ENCODE measurements around the gene WIZ. TPM values are rescaled to one million over a fixed set of nuclear protein-coding genes. Genes with fewer than 3 reads are reported as not detected.

The WIZ gene
- total and polyA plus RNA-seq, 7 donors: 7.8 to 49.6 (median 18.3) TPM

GRCh38 chr19:15404780-15405211 lies 45.0 kb downstream of the WIZ start:
- Histone ChIP-seq H3K36me3 (peaks cover 19 to 49% (median 20%) of the 10 kb centered on the region in 4 donors), H3K9me3 (no peaks in the 10 kb centered on the region), H3K27me3 (no peaks in the 10 kb centered on the region), H3K4me1 (peaks cover 0 to 92% (median 86%) of the 10 kb centered on the region in 4 donors), H3K4me3 (peak overlapping the region in 1 of 4 donors; percentile 8), H3K27ac (peak overlapping the region; percentile 64 to 92 (median 87))
- intact Hi-C loops (cut with DNase I): no loop called here
- TF ChIP-seq POLR2AphosphoS5 (IDR thresholded peaks at IDR 0.05): no peak
- no peak for TF ChIP-seq EP300 (IDR thresholded peaks at IDR 0.05)
- TF ChIP-seq CTCF (IDR thresholded peaks at IDR 0.05): no peak
- TF ChIP-seq POLR2A (IDR thresholded peaks at IDR 0.05): no peak
- DNase-seq: peak; percentile 63
- 58 to 73% methylated on average over 3 of the region's 3 CpGs for WGBS, 2 donors

GRCh38 chr19:15404097-15404779 lies 45.5 kb downstream of the WIZ start:
- 83 to 93% methylated on average over 7 of the region's 7 CpGs for WGBS, 2 donors
- H3K4me3 ChIP-seq: peak overlapping the region in 3 of 4 donors; percentile 8 to 31 (median 20)

GRCh38 chr19:15403151-15403531 lies 46.6 kb downstream of the WIZ start:
- H3K4me1 ChIP-seq: peaks cover 0 to 78% (median 74%) of the 10 kb centered on the region in 4 donors
- TF ChIP-seq CTCF (IDR thresholded peaks at IDR 0.05) (no peak), POLR2A (IDR thresholded peaks at IDR 0.05) (no peak), POLR2AphosphoS5 (IDR thresholded peaks at IDR 0.05) (no peak), EP300 (IDR thresholded peaks at IDR 0.05) (no peak)
- H3K9me3 ChIP-seq: no peaks in the 10 kb centered on the region
- 93 to 97% methylated on average over 10 of the region's 10 CpGs for WGBS, 2 donors
- peak; percentile 53 for DNase-seq
- H3K36me3 ChIP-seq: peaks cover 35 to 55% (median 37%) of the 10 kb centered on the region in 4 donors
- peak overlapping the region; percentile 3 to 31 (median 14) for H3K4me3 ChIP-seq
- intact Hi-C loops (cut with DNase I): no loop called here
- no peaks in the 10 kb centered on the region for H3K27me3 ChIP-seq
- H3K27ac ChIP-seq: peak overlapping the region; percentile 64 to 92 (median 87)

More at GRCh38 chr19:15404097-15404779, 45.5 kb downstream of the WIZ start:
- intact Hi-C loops (cut with DNase I): no loop called here
- H3K4me1 ChIP-seq: peaks cover 0 to 86% (median 82%) of the 10 kb centered on the region in 4 donors
- DNase-seq: peak; percentile 84
- peaks cover 24 to 49% (median 26%) of the 10 kb centered on the region in 4 donors for H3K36me3 ChIP-seq
- no peaks in the 10 kb centered on the region for H3K9me3 ChIP-seq
- H3K27me3 ChIP-seq: no peaks in the 10 kb centered on the region
- peak overlapping the region; percentile 64 to 92 (median 87) for H3K27ac ChIP-seq
- TF ChIP-seq CTCF (IDR thresholded peaks at IDR 0.05) (no peak), POLR2A (IDR thresholded peaks at IDR 0.05) (no peak), POLR2AphosphoS5 (IDR thresholded peaks at IDR 0.05) (peak; percentile 23 to 62 (median 52)), EP300 (IDR thresholded peaks at IDR 0.05) (peak in 1 of 4 donors; percentile 22)

GRCh38 chr19:15402411-15403150 lies 47.2 kb downstream of the WIZ start:
- Histone ChIP-seq H3K4me1 (peaks cover 0 to 73% (median 70%) of the 10 kb centered on the region in 4 donors), H3K27ac (peak overlapping the region; percentile 64 to 92 (median 87)), H3K4me3 (peak overlapping the region in 2 of 4 donors; percentile 7 to 31), H3K27me3 (no peaks in the 10 kb centered on the region), H3K9me3 (no peaks in the 10 kb centered on the region), H3K36me3 (peaks cover 40 to 55% (median 42%) of the 10 kb centered on the region in 4 donors)
- TF ChIP-seq POLR2A (IDR thresholded peaks at IDR 0.05) (no peak), POLR2AphosphoS5 (IDR thresholded peaks at IDR 0.05) (no peak)
- intact Hi-C loops (cut with DNase I): no loop called here
- WGBS, 2 donors: 92 to 94% methylated on average over 15 of the region's 15 CpGs
- peak; percentile 68 for DNase-seq

GRCh38 chr19:15401397-15401710 lies 48.4 kb downstream of the WIZ start:
- no peak overlapping the region for H3K4me3 ChIP-seq
- intact Hi-C loops (cut with DNase I): no loop called here
- H3K27me3 ChIP-seq: no peaks in the 10 kb centered on the region
- H3K27ac ChIP-seq: peak overlapping the region in 3 of 4 donors; percentile 85 to 92 (median 89)
- WGBS, 2 donors: 95 to 97% methylated on average over 17 of the region's 17 CpGs
- TF ChIP-seq POLR2A (IDR thresholded peaks at IDR 0.05) (no peak), EP300 (IDR thresholded peaks at IDR 0.05) (no peak), POLR2AphosphoS5 (IDR thresholded peaks at IDR 0.05) (no peak), CTCF (IDR thresholded peaks at IDR 0.05) (no peak)
- H3K9me3 ChIP-seq: no peaks in the 10 kb centered on the region
- no peak for DNase-seq
- H3K36me3 ChIP-seq: peaks cover 53 to 65% (median 55%) of the 10 kb centered on the region in 4 donors
- H3K4me1 ChIP-seq: peaks cover 0 to 62% (median 60%) of the 10 kb centered on the region in 4 donors
